GM19025 (cell line): ENCODE results near the gene NUP153.
"Not testable (repeated sequence)": the region's sequence is repeated elsewhere in the genome, so short reads cannot be mapped to it uniquely, and the experiment has no call there.

Source experiments
- ATAC-seq: cut with Tn5 transposase; IDR thresholded peaks from one replicate; pipeline ENCODE4 v1.9.1; 2021; ENCODE audit warnings: mild to moderate bottlenecking, low read depth, moderate library complexity; ENCODE audit not compliant: unreplicated experiment

The NUP153 gene

GRCh38 chr6:17621003-17621402 is 85.7 kb downstream of the NUP153 start:
- no peak for ATAC-seq

GRCh38 chr6:17615794-17616193 is 90.9 kb downstream of the NUP153 start:
- ATAC-seq, result no peak

GRCh38 chr6:17612048-17612447 is 94.7 kb downstream of the NUP153 start:
- no peak for ATAC-seq

DNA sequence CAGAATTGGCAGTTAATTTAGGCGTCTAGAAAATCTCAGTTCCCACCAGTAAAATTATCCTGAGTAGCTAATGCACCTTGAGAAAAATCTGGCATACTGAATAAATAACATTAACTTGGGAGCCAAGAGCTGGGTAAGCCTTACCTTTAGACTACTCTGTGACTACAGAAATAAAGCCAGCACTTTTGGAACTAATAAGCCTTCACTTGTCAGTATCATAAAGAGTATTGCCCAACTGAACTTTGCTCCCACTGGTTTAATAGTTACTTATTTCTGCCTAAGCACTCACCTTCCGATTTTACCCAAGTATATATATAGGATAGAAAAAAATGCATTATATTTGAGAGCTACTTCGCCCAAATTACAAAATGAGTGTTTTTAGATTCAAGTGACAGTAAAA is 95.9 kb downstream of the NUP153 start:
- ATAC-seq, result no peak

DNA sequence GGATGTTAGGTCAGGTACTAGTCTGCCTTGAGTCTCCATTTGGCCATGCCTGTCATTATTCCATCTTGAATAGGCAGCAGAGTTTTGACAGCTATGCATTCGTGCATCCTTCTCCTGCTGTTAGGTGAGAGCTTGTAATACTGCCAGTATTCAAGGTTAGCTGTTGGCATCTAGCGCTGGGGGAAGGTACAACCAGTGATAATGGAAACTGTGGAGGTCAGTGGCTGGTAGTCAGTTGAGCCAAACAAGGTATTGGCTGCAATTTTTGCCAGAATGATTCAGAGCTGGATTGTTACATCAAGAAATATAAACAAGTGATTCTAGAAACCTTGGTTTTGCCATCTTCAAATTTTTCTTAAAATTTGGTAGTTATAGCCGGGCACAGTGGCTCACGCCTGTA is 100.1 kb downstream of the NUP153 start:
- ATAC-seq, result no peak

- ATAC-seq, result no peak
Measured at GRCh38 chr6:17602888-17603287, 103.8 kb downstream of the NUP153 start.

- ATAC-seq, result no peak
Measured at GRCh38 chr6:17601386-17601703, 105.4 kb downstream of the NUP153 start.

DNA sequence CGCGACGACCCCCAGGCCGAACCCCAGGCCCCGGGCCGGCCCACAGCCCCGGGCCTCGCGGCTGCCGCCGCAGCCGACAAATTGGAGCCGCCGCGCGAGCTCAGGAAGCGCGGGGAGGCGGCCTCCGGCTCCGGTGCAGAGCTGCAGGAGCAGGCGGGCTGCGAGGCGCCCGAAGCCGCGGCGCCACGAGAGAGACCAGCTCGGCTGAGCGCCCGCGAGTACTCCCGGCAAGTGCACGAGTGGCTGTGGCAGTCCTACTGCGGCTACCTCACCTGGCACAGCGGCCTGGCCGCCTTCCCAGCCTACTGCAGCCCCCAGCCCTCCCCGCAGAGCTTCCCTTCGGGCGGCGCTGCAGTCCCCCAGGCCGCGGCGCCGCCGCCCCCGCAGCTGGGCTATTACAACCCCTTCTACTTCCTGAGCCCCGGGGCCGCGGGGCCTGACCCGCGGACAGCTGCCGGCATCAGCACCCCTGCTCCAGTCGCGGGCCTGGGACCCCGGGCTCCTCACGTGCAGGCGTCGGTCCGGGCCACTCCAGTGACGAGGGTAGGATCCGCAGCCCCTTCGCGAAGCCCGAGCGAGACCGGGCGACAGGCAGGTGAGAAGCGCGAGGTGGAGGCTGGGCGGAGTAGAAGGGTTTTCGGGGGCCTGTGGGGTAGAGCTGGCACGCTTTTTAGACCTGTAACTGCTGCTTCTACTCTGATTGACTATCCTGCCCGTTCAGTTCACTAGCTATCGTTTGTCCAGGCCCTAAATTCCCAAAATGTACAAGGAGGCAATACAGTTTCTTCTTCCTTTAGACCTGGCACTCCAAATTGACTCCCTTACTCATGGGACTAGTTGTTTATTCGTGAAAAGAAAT is 106.0 kb downstream of the NUP153 start:
- ATAC-seq, result peak; percentile 43

GRCh38 chr6:17599877-17600526 is 106.7 kb downstream of the NUP153 start, which contains the start of gene FAM8A1:
Gene FAM8A1 (plus strand): TSS chr6:17600302. CDS start chr6:17600410, 108 bp downstream.
- peak; percentile 82 for ATAC-seq

DNA sequence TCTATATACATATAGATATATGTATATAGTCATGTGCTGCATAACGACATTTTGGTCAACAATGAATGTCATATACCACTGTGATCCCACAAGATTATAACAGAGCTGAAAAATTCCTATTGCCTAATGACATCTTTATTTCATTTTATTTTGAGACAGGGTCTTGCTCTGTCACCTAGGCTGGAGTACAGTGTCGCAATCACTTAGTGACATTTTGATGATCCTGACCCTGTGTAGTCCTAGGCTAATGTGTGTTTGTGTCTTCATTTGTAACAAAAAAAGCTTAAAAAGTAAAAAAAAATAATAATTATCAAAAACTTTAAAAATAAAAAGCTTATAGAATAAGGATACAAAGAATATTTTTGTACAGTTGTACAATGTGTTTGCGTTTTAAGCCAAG is 110.6 kb downstream of the NUP153 start:
- ATAC-seq, result no peak

DNA sequence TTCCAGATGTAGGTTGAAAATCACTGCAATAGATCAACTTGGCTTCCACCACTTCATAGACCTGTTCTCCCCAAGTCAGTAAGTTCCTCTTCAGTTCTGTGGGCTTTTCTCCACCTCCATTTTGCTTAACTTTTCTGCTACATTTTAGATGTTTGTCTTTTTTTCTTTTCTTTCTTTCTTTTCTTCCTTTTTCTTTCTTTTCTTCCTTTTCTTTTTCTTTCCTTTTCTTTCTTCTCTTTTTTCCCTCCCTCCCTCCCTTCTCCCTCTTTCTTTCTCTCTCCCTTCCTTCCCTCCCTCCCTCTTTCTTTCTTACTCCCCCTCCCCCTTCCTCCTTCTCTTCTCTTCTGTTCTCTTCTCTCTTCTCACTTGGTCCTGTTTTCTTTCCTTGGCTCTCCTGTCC is 113.5 kb downstream of the NUP153 start:
- no peak for ATAC-seq

- no peak for ATAC-seq
Measured at GRCh38 chr6:17591287-17591686, 115.4 kb downstream of the NUP153 start.

DNA sequence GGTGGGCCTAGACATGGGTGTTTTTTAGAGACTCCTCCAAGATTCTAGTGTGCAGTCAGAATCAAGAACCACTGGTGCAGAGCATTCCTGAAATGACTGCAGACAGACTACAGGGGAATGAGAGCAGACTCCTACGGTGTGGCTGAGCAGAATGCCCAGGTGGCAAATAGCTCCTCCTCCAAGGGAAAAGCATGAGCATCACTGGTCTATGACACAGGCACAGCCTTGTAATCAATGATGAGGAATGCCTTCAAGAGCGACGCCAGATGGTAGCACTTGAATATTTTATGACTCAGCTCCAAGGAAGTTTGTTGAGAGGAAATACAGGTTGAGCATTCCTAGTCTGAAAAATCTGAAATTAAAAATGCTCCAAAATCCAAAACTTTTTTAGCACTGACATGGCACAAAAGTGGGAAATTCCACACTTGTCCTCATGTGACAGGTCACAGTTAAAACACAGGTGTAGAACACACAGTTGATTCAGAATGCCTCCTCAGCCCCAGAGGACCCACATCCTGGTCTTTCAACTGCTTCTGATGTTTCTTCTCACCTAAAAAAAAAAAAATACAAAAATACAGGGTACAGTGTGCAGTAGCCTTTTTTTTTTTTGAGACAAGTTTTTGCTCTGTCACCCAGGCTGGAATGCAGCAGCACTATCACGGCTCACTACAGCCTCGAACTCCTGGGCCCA is 117.2 kb downstream of the NUP153 start:
- no peak for ATAC-seq

- no peak for ATAC-seq
Measured at GRCh38 chr6:17588011-17588410, 118.7 kb downstream of the NUP153 start.

GRCh38 chr6:17586623-17587022 is 120.1 kb downstream of the NUP153 start:
- ATAC-seq, result not testable (repeated sequence)

DNA sequence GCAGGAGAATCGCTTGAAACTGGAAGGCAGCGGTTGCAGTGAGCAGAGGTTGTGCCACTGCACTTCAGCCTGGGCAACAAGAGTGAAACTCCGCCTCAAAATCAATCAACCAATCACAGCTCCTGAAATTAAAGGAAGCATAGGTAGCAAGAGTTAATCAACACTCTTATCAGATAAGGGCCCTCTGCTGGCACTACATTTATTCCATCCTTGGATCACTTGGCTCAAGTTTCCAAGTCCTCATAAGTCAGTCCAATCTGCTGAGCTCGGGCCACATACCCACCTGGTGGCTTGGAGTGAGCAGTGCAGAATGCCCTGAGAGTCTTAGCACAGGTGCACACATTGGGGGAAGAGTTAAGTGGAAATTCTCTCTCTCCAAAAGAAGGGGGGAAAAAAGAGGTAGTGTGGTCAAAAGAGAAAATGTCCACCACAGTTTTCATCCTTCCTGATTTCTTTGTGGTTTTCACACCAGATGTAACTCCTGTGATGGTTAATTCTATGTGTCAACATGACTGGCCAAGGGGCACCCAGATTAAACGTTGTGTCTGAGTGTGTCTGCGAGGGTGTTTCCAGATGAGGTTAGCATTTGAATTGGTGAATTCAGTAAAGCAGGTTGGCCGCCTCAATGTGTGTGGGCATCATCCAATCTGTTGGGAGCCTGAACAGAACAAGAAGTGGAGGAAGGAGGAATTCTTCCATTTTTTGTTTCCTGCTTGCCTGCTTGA is 120.8 kb downstream of the NUP153 start:
- ATAC-seq, result no peak

DNA sequence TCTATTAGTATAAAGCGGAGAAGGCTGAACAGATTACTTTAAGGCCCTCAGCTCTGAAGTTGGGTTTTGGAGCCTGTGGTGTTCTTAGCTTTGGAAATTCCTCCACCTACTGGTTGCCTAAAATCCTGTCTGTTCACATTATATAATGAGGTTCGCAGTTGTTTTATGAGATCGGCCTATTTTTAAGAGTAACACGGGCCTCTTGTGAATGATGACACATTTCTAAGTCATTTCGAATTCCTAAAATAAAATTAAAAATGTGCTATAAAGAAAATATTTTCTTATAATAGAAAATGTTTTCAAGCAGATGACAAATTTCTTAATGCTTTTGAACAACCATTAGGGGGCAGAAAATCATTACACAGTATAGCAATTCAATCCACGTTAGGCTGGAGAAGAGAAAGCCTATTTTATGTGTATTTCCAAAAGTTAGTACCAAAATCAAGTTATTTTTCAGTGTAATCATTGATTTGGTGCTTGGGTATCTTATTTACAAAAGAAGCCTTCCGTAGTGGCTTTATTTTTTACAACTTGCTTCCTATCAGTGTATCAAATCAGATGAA is 122.4 kb downstream of the NUP153 start:
- no peak for ATAC-seq

- ATAC-seq, result no peak
Measured at GRCh38 chr6:17583811-17584210, 122.9 kb downstream of the NUP153 start.

- ATAC-seq, result not testable (repeated sequence)
Measured at GRCh38 chr6:17581282-17581681, 125.4 kb downstream of the NUP153 start.

- ATAC-seq, result no peak
Measured at GRCh38 chr6:17580518-17581048, 126.1 kb downstream of the NUP153 start.
